SK-N-SH (cell line): Measurements from ENCODE around the gene TCP11L2. TPM values are rescaled to one million over a fixed set of nuclear protein-coding genes. Genes with fewer than 3 reads are reported as not detected.

Source experiments
- CTCF ChIA-PET: fragments of 300-600, 350-600 bp; formaldehyde crosslinking; extraction: SDS; loops from one replicate; lab custom pipeline; 2021; lab: Yijun Ruan, JAX
- POLR2A ChIA-PET: fragments of 350-600 bp; sonication (Branson Sonifier 250); formaldehyde crosslinking; extraction: SDS; loops from one replicate; lab custom pipeline; 2020; ENCODE audit warnings: antibody characterized with exemption, inconsistent platforms; lab: Yijun Ruan, JAX
- DNase-seq: peaks from one replicate; pipeline ENCODE4 v3.0.0; 2012
- H2AFZ ChIP-seq: fragments of 200-600 bp; sonication (generic); 2 replicates; pipeline ENCODE4 v1.8.1; 2016; ENCODE audit warnings: antibody characterized with exemption, mild to moderate bottlenecking, low read depth
- H3F3A ChIP-seq: fragments of 200-600 bp; sonication (generic); replicated peaks from 2 replicates; pipeline ENCODE3; 2016; ENCODE audit warnings: antibody characterized with exemption, mild to moderate bottlenecking; ENCODE audit not compliant: insufficient read depth
- H3K27ac ChIP-seq, 2 experiments: fragments of 200-500 bp in 1 of 2; fragments of 200-600 bp in 1 of 2; sonication (Bioruptor generic) in 1 of 2; sonication (generic), shearing (Covaris generic) in 1 of 2; 2 replicates each; pipeline versions ENCODE4 v1.5.1 to v1.6.1; 2014 to 2016; ENCODE audit warnings: low read depth in 2 of 2, inconsistent platforms in 1 of 2, low read length in 1 of 2, mild to moderate bottlenecking in 1 of 2, mixed read lengths in 1 of 2
- H3K27me3 ChIP-seq: fragments of 200-600 bp; sonication (generic), shearing (Covaris generic); 2 replicates; pipeline ENCODE4 v1.6.1; 2016; ENCODE audit warnings: mixed run types; ENCODE audit not compliant: insufficient read depth
- H3K36me3 ChIP-seq, 2 experiments: fragments of 200-500 bp in 1 of 2; fragments of 200-600 bp in 1 of 2; sonication (Bioruptor generic) in 1 of 2; sonication (generic) in 1 of 2; replicated peaks in 1 of 2; 2 replicates each; pipeline versions ENCODE3 to v1.5.1; 2014 to 2016; ENCODE audit warnings: low read length in 1 of 2, mild to moderate bottlenecking in 1 of 2; ENCODE audit not compliant: insufficient read depth in 2 of 2, control insufficient read depth in 1 of 2
- H3K4me1 ChIP-seq, 2 experiments: fragments of 200-500 bp in 1 of 2; fragments of 200-600 bp in 1 of 2; sonication (Bioruptor generic) in 1 of 2; sonication (generic), shearing (Covaris generic) in 1 of 2; 2 replicates each; pipeline versions ENCODE4 v1.5.1 to v1.6.1; 2014 to 2016; ENCODE audit warnings: low read depth in 1 of 2, low read length in 1 of 2, mixed run types in 1 of 2; ENCODE audit not compliant: insufficient read depth in 2 of 2, control insufficient read depth in 1 of 2
- H3K4me2 ChIP-seq: fragments of 200-600 bp; sonication (generic), shearing (Covaris generic); 2 replicates; pipeline ENCODE4 v1.6.1; 2017; ENCODE audit warnings: mixed run types
- H3K4me3 ChIP-seq, 2 experiments: fragments of 200-500 bp in 1 of 2; fragments of 200-600 bp in 1 of 2; sonication (Bioruptor generic) in 1 of 2; sonication (generic), shearing (Covaris generic) in 1 of 2; 2 replicates each; pipeline versions ENCODE4 v1.5.1 to v1.8.1; 2014 to 2016; ENCODE audit warnings: low read depth in 2 of 2, inconsistent platforms in 1 of 2, low read length in 1 of 2, mild to moderate bottlenecking in 1 of 2, mixed read lengths in 1 of 2, moderate library complexity in 1 of 2
- H3K79me2 ChIP-seq: fragments of 200-600 bp; sonication (generic); 2 replicates; pipeline ENCODE4 v1.8.1; 2017; ENCODE audit warnings: mild to moderate bottlenecking; ENCODE audit not compliant: insufficient read depth
- H3K9ac ChIP-seq: fragments of 200-600 bp; sonication (generic); 2 replicates; pipeline ENCODE4 v1.6.1; 2017; ENCODE audit warnings: mixed run types
- H3K9me2 ChIP-seq: fragments of 200-600 bp; sonication (generic); 2 replicates; pipeline ENCODE4 v1.6.1; 2017; ENCODE audit warnings: mixed run types
- H3K9me3 ChIP-seq: fragments of 200-600 bp; sonication (generic); 2 replicates; pipeline ENCODE4 v1.6.1; 2017; ENCODE audit warnings: mixed run types, mild to moderate bottlenecking, moderate library complexity
- H4K20me1 ChIP-seq: fragments of 200-600 bp; sonication (generic); 2 replicates; pipeline ENCODE4 v1.6.1; 2017; ENCODE audit warnings: mild to moderate bottlenecking, mixed run types; ENCODE audit not compliant: insufficient read depth
- CHD2 ChIP-seq: fragments of 150-350 bp; IDR thresholded peaks from 2 replicates; pipeline ENCODE4 v1.6.1; 2018; ENCODE audit warnings: low read length; ENCODE audit not compliant: partially characterized antibody
- CTCF ChIP-seq: fragments of 200-600 bp; sonication (generic); IDR thresholded peaks from 2 replicates; pipeline ENCODE4 v1.6.1; 2017; ENCODE audit warnings: antibody characterized with exemption, mild to moderate bottlenecking, moderate library complexity
- ELF1 ChIP-seq: IDR thresholded peaks from 2 replicates; pipeline ENCODE4 v1.4.0; 2012
- EP300 ChIP-seq, 2 experiments: IDR thresholded peaks; 2 replicates each; pipeline versions ENCODE4 v1.4.0 to v1.6.1; 2012; ENCODE audit warnings: borderline replicate concordance in 1 of 2, low read depth in 1 of 2, low read length in 1 of 2
- FOSL2 ChIP-seq: IDR thresholded peaks from 2 replicates; pipeline ENCODE4 v1.4.0; 2012; ENCODE audit warnings: low read depth, mild to moderate bottlenecking, moderate library complexity, borderline replicate concordance
- FOXM1 ChIP-seq: IDR thresholded peaks from 2 replicates; pipeline ENCODE4 v1.4.0; 2012; ENCODE audit warnings: low read depth, mild to moderate bottlenecking
- JUND ChIP-seq: IDR thresholded peaks from 2 replicates; pipeline ENCODE4 v1.4.0; 2012
- MEF2A ChIP-seq: IDR thresholded peaks from 2 replicates; pipeline ENCODE4 v1.4.0; 2012; ENCODE audit warnings: low read depth, borderline replicate concordance
- MXI1 ChIP-seq: IDR thresholded peaks from 2 replicates; pipeline ENCODE4 v1.6.1; 2012; ENCODE audit warnings: mild to moderate bottlenecking, low read depth, low read length, improper control_type of control experiment
- NFIC ChIP-seq: IDR thresholded peaks from 2 replicates; pipeline ENCODE4 v1.4.0; 2012; ENCODE audit warnings: borderline replicate concordance
- NRF1 ChIP-seq: IDR thresholded peaks from 2 replicates; pipeline ENCODE4 v1.6.1; 2012; ENCODE audit warnings: low read depth, mild to moderate bottlenecking, low read length
- POLR2AphosphoS5 ChIP-seq: IDR thresholded peaks from 2 replicates; pipeline ENCODE4 v1.6.1; 2012; ENCODE audit warnings: low read depth, low read length
- RAD21 ChIP-seq: IDR thresholded peaks from 2 replicates; pipeline ENCODE4 v1.6.1; 2012; ENCODE audit warnings: mild to moderate bottlenecking, low read length
- RFX5 ChIP-seq: IDR thresholded peaks from 2 replicates; pipeline ENCODE4 v1.6.1; 2012; ENCODE audit warnings: mild to moderate bottlenecking, improper control_type of control experiment, low read length
- RXRA ChIP-seq: IDR thresholded peaks from 2 replicates; pipeline ENCODE4 v1.4.0; 2012; ENCODE audit warnings: low read depth, mild to moderate bottlenecking, borderline replicate concordance
- SMC3 ChIP-seq: IDR thresholded peaks from 2 replicates; pipeline ENCODE4 v1.6.1; 2012; ENCODE audit warnings: low read depth, low read length, improper control_type of control experiment
- USF2 ChIP-seq: fragments of 150-350 bp; IDR thresholded peaks from 2 replicates; pipeline ENCODE4 v1.6.1; 2017; ENCODE audit warnings: antibody characterized with exemption, low read length, low read depth, borderline replicate concordance
- YY1 ChIP-seq: IDR thresholded peaks from 2 replicates; pipeline ENCODE4 v1.4.0; 2012; ENCODE audit warnings: low read depth, mild to moderate bottlenecking
- WGBS: methylation state at CpG from one replicate; pipeline ENCODE4 v1.1.6; 2017; ENCODE audit warnings: low lambda C conversion rate; 5-methylcytosine and 5-hydroxymethylcytosine counted together
- polyA plus RNA-seq, 3 experiments: library from polyadenylated mRNA; depleted of rRNA; stranded (reverse); fragments of >200 nt; gene quantifications; 2 replicates each; pipeline ENCODE4 v1.2.3, GENCODE V29; 2012
- TF ChIP-seq, protein P1 (sequence below): IDR thresholded peaks from 2 replicates; pipeline ENCODE4 v1.4.0; 2012; ENCODE audit warnings: low read depth
- TF ChIP-seq, protein P2 (sequence below): IDR thresholded peaks from 2 replicates; pipeline ENCODE4 v1.6.1; 2012; ENCODE audit warnings: mild to moderate bottlenecking, low read depth, low read length, moderate library complexity

Gene TCP11L2
- polyA plus RNA-seq, 1 of the 3 experiments (the other 2 are of a cell fraction) = 4.0 TPM

DNA sequence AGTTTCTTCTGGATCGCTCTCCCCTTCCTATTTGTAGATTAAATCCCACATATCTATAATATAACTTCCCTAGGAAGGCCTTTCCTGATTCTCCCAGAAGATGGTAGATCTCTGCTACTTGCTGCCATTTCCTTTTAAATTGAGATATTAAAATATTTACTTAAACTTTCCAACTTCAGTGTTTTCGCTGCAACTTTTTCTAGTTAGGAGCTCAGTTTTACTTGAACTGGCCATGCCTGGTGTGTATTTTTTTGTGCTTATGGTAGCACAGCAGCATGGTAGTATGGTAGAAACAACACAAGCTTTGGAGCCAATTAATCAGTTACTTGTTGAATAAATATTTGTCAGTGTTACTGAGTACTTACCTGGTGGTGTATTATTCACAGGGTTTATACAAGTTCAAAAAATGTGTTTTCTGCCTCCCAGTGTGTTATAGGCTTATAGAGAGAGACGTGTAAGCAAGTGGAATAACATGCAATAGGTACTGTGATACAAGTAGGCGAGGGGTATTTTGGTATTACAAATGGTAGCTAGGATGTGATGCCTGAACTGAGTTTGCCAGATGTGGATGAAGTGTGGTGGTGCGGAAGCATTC lies 58.0 kb downstream of the TCP11L2 start:
- Histone ChIP-seq H3K9me3 (no peaks in the 10 kb centered on the region), H3K9me2 (no peaks in the 10 kb centered on the region), H3K36me3 (peaks cover 3 to 7% of the 10 kb centered on the region in 2 experiments), H3F3A (peaks cover 8% of the 10 kb centered on the region), H3K9ac (no peak overlapping the region), H3K4me2 (no peak overlapping the region), H4K20me1 (no peaks in the 10 kb centered on the region), H3K4me3 (no peak overlapping the region), H3K27me3 (no peaks in the 10 kb centered on the region), H3K79me2 (peaks cover 42% of the 10 kb centered on the region), H3K27ac (no peak overlapping the region), H3K4me1 (peaks cover 0 to 7% of the 10 kb centered on the region in 2 experiments; a peak in 2 of 4 replicates), H2AFZ (no peak overlapping the region)
- TF ChIP-seq CTCF (no peak), NRF1 (no peak), FOXM1 (no peak), POLR2AphosphoS5 (no peak), FOSL2 (no peak), EP300 (IDR thresholded peaks at IDR 0.05; ENCODE audit: borderline replicate concordance in 1 of 2, low read depth in 1 of 2, low read length in 1 of 2) (no peak), YY1 (no peak)
- DNase-seq = no peak
- CTCF ChIA-PET = interaction anchor here (0.9 to 2.3 kb wide), 3 partner anchors 133 to 559 kb away, joined by 3 to 12 read pairs (median 5); no protein-coding TSS in a partner anchor
- 89% methylated on average over 5 of the region's 5 CpGs for WGBS
- POLR2A ChIA-PET = no interaction called here

- Histone ChIP-seq H3K4me3 (no peak overlapping the region), H4K20me1 (no peaks in the 10 kb centered on the region), H3K4me1 (peaks cover 0 to 4% of the 10 kb centered on the region in 2 experiments; a peak in 1 of 4 replicates), H3K9me3 (no peaks in the 10 kb centered on the region), H3K36me3 (peaks cover 11 to 13% of the 10 kb centered on the region in 2 experiments), H3K27ac (no peak overlapping the region), H3K27me3 (no peaks in the 10 kb centered on the region), H3K79me2 (peaks cover 42% of the 10 kb centered on the region), H2AFZ (no peak overlapping the region), H3K4me2 (no peak overlapping the region), H3K9me2 (no peaks in the 10 kb centered on the region), H3K9ac (no peak overlapping the region), H3F3A (peaks cover 8% of the 10 kb centered on the region)
- POLR2A ChIA-PET = no interaction called here
- DNase-seq = no peak
- WGBS = 95% methylated on average over 4 of the region's 4 CpGs
- CTCF ChIA-PET = interaction anchor here (1.8 to 2.5 kb wide), 2 partner anchors 556 to 557 kb away, joined by 5 to 6 read pairs; no protein-coding TSS in a partner anchor
- TF ChIP-seq NFIC (no peak), RFX5 (no peak), USF2 (no peak), RAD21 (no peak), SMC3 (no peak), MXI1 (no peak), FOSL2 (no peak), CHD2 (no peak), MEF2A (no peak), ELF1 (no peak), CTCF (no peak), RXRA (no peak), JUND (no peak)
- TF ChIP-seq, protein P1, sequence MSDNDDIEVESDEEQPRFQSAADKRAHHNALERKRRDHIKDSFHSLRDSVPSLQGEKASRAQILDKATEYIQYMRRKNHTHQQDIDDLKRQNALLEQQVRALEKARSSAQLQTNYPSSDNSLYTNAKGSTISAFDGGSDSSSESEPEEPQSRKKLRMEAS = no peak
- TF ChIP-seq, protein P2, sequence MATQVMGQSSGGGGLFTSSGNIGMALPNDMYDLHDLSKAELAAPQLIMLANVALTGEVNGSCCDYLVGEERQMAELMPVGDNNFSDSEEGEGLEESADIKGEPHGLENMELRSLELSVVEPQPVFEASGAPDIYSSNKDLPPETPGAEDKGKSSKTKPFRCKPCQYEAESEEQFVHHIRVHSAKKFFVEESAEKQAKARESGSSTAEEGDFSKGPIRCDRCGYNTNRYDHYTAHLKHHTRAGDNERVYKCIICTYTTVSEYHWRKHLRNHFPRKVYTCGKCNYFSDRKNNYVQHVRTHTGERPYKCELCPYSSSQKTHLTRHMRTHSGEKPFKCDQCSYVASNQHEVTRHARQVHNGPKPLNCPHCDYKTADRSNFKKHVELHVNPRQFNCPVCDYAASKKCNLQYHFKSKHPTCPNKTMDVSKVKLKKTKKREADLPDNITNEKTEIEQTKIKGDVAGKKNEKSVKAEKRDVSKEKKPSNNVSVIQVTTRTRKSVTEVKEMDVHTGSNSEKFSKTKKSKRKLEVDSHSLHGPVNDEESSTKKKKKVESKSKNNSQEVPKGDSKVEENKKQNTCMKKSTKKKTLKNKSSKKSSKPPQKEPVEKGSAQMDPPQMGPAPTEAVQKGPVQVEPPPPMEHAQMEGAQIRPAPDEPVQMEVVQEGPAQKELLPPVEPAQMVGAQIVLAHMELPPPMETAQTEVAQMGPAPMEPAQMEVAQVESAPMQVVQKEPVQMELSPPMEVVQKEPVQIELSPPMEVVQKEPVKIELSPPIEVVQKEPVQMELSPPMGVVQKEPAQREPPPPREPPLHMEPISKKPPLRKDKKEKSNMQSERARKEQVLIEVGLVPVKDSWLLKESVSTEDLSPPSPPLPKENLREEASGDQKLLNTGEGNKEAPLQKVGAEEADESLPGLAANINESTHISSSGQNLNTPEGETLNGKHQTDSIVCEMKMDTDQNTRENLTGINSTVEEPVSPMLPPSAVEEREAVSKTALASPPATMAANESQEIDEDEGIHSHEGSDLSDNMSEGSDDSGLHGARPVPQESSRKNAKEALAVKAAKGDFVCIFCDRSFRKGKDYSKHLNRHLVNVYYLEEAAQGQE = no peak
These were observed 60.4 kb downstream of the TCP11L2 start for GRCh38 chr12:106362971-106363370.
